LoVo (cell line): ENCODE results near the gene OR52I1.

Experiments
- DNase-seq: peaks from one replicate; pipeline ENCODE4 v3.0.0-alpha.2; 2016; ENCODE audit warnings: low spot score

OR52I1 gene

DNA sequence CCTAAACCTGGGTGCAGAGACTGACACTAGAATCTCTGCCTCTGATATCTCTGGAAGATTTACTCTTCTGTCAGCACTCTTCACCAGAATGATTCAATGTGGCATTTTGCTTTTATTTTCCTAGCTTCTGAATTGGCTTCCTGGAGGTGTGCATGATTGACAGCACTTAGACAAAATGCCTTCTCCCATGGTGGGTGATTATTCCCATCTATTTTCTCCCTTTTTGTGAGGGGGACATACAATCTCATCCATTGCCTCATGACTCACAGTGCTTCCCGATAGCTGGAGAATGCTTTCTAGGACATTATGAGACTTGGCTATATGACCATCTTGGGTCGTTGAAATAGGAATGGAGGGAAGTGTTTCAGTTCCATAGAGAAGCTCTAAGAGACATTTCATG is 18.1 kb downstream of the OR52I1 start:
- no peak for DNase-seq

DNA sequence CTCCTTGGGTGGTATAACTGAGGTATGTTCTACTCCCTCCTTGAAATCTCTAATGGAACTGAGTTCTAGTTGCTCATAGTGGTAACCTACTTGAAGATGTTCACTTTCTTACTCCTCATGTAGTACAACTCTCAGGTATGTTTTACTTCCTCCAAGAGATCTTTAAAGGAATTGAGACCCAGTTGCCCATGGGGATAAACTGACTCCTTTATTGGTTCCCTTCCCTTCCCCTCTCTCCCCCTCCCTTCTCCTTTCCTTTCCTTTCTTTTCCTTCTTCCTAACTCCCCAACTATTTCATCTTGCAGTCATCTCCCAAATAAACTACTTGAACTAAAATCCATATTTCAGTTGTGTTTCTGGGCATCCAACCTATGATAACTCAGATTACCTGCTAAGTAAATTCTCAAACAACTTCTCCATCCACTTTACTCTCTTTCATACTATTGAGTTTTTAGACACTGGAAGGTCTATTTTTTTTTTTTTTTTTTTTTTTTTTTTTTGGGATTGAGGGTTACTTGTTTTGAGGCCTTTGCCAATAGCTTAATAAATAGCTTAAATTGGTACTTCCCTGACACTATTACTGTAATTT is 22.1 kb downstream of the OR52I1 start:
- no peak for DNase-seq

DNA sequence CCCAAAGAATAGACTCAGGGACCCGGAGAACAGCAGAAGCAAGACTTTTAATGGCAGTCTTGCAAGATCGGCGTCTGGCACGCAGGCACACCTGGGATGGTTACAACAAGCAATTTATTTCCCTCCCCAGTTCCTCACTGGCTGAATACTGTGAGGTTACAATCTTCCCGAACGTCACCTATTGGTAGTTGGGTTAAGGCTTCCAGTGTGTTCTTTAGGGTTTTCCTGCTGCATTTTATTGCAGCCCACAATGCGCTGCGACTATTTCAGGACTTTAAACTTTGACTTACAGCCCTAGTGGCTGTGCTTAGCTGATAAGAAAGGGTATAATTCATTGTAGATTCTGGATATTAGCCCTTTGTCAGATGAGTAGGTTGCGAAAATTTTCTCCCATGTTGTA is 25.7 kb downstream of the OR52I1 start:
- no peak for DNase-seq

DNA sequence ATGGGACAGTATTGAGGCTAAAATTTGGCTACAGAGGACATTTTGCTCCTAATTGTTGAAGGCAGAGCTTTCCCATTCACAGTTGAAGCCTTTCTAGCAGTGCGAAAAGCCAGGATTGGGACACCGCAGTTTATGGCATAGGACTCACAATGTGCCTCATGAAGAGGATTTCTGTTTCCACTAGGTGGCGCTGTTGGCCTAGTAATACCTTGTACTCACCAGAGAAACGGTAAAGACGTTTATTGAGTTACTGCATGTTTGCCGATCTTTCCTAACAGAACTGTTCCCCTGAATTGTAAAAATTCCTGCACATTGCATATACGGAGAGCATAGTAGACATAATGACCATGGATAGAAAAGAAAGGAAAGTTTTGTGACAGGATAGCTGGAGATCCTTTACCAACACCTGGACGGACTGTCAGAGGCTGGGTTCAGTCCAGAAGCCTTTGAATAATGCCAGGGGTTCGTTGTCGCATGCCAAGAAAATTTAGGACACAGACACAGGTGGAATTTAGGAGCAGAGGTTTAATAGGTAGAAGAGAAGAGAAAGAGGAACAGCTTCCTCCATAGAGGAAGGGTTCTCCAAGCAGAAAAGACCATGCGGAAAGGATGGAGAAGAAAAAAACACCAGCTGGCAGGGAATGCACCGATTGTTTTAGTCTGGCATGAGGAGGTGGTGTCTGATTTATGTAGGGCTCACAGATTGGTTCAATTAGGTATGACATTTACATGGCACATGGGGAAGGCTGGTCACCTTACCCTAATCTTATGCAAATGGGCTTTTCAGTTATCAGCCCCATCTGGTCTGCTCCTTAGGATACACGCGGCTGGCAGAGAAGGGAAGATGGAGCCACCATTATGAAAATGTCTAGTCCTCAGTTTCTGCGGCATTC is 32.6 kb downstream of the OR52I1 start:
- DNase-seq = peak; percentile 69

DNA sequence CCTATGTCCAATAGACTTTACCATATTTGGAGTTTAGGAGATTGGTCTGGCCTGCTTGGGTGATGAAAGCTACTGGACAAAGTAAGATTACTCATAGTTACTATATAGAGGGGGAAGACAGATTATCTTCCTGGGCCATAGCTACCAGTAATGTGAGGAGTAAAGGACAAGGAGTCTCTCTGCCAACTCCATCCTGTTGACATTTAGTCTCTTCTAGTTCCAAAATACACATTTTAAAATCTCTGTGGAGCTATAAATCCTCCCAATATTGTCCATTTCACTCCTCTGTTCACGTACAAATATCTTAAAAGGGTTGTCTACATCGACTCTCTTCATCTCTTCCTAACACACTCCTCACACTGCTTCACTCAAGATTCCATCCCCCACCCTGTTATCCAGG is 42.3 kb downstream of the OR52I1 start:
- DNase-seq = no peak

DNA sequence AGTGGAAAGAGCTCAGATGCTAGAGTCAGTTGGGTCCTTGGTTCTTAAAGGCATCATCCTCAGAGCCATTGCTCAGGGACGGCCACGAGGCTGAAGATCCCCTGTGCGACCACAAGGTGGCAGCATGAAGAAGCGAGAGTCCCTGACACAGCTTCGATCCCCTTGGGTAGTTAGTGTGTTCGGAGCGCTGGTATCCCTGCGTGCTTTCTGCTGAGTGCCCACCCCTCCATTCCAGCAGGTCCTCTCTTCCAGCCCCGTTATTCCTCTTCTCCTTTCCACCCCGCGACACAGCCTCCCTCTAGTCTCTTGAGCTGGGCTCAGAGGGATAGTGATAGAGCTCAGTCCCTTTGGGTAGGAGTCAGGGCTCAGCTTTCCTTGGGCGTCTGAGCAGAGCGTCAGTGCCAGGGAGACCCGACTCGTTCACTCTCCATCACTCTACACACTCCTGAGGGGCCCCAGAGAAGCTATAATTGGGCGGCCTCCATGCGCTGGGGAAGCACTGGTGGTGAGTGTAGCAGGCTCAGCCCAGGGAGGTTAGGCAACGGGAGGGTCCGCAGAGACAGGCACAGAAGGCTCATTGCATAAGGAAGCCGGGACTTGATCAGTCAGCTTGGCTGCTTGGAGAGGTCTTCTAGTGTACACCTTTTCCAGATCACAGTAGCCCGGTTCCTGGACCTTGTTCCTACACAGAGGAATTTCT is 43.3 kb downstream of the OR52I1 start, which contains the start of gene OR51D1:
TSS of gene OR51D1 (plus strand) at position 516 of the 700 bp plus-strand sequence. CDS start 2,314 bp downstream, outside the sequence.
- peak; percentile 53 for DNase-seq

DNA sequence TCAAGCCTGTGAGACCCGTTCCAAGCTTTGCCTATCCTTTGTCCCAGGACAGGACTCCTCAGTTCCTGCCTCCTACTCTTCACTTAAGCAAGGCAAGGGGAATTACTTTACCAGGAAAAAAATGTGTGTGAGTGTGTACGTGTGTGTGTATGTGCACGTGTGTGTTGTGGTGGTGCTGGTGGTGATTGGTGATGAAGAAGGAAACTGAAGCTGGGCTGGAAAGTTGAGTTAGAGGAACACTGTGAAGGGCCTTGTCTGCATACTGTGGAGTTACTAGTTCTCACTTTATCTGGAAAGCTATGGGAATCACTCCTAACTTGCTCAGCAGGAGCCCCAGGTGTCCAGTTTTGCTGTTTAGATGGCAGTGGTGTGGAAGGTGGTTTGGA is 43.8 kb downstream of the OR52I1 start:
- DNase-seq = no peak

DNA sequence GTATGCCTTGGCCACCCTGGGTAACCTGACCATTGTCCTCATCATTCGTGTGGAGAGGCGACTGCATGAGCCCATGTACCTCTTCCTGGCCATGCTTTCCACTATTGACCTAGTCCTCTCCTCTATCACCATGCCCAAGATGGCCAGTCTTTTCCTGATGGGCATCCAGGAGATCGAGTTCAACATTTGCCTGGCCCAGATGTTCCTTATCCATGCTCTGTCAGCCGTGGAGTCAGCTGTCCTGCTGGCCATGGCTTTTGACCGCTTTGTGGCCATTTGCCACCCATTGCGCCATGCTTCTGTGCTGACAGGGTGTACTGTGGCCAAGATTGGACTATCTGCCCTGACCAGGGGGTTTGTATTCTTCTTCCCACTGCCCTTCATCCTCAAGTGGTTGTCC is 46.1 kb downstream of the OR52I1 start:
- no peak for DNase-seq

DNA sequence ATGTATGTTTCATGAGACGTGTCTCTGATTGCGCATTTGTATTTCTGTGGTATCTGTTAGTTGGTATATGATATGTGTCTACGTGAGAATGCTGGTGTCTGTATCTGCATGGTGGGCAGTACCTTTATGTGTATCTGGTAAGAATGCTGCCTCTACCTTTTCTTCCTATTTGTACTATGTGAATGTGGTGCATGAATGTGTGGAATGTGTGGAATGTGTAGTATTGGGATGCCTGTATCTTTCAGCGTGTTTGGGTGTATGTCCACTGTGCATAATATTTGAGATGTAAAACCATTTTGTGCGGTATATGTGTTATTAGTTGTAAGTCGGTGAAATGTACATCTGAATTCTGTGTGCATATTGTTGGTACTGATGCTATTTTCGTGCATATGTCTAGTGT is 47.7 kb downstream of the OR52I1 start:
- no peak for DNase-seq

DNA sequence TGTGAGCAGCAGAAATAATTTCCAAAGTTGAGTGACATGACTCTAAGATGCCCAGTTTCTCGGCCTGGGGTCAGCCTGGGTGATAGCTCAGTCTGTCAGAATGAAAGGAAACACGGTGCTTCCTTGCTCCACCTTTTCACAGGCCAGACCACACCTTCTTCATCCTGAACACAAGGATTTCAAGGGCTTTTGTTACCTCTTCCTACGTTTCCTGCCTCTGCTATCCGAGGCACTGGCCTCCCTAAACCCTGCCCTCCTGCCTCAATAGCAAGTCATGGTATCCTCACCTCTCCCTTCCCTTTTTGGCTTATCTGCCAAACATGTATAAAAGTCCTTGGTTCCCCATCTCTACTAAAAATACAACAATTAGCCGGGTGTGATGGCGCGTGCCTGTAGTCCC is 48.2 kb downstream of the OR52I1 start:
- no peak for DNase-seq

DNA sequence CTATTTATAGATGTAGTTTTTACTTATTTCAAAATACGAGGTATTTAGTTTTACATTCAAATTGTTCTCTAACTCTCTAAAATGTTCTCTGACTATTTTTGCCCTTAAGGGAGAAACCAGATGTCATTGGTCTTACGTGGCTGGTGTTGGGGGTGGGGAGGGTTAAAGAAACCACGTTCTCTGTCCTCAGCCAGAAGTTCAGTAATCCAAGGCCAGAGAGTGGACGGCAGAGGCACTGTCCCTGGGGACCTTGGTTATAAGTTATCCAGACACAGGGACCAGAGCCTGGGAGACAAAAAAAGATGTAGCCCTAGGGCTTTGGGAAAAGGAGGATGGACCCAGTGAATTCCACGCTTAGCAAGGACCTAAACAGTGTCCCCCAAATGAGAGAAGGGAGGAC is 49.2 kb downstream of the OR52I1 start:
- no peak for DNase-seq

DNA sequence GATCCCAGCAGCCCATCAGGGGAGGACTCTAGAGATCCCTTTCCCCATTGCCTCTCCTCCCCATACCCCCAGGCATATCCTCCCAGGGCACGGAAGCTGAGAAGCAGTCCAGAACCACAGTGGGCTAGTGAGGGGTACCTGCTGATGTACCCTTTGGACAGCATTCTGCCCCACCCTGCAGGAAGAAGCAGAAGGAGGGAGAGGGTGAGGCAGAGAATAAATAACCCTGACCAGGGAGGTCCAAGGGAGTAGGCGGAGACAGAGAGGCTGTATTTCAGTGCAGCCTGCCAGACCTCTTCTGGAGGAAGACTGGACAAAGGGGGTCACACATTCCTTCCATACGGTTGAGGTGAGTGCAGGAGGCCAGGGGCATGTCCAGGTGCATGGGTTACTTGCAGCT is 49.8 kb downstream of the OR52I1 start, which contains the start of gene OR51E1:
TSS of gene OR51E1 (plus strand) at position 301 of the 400 bp plus-strand sequence. CDS start 8,545 bp downstream, outside the sequence.
- DNase-seq = no peak

DNA sequence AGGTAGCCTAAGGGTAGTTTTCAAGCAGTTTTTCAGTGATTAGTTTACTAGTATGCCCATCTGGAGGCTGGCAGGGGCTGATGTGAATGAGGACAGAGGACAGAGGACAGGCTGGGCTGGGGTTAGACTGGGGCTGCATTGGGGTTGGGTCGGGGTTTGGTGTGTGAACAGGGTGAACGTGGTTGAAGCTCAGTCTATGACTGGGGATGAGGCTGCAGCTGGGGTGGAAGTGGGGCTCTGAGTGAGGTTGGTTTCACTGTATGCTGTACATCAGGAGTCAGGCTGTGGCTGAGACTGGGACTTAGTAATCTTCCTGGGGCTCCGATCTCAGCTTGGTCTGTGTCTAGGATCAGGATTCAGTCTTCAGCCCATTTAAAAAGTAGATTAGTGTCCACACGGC is 50.4 kb downstream of the OR52I1 start:
- no peak for DNase-seq
